H1 (cell line): ENCODE measurements around the gene EOGT. TPM values are rescaled to one million over a fixed set of nuclear protein-coding genes. Genes with fewer than 3 reads are reported as not detected.

ENCODE experiments used
- CTCF ChIA-PET: fragments of 300-600 bp; sonication (Branson Sonifier 250); formaldehyde crosslinking; loops from one replicate; lab custom pipeline; 2021; ENCODE audit not compliant: partially characterized antibody; lab: Charles Lee
- POLR2A ChIA-PET: fragments of 300-600 bp; sonication (Branson Sonifier 250); formaldehyde crosslinking; loops from one replicate; lab custom pipeline; 2021; ENCODE audit warnings: inconsistent platforms; ENCODE audit not compliant: partially characterized antibody; lab: Charles Lee
- DNase-seq, 2 experiments: peaks; one replicate each; pipeline versions ENCODE4 v3.0.0 to v3.0.0-alpha.2; 2010 to 2022; ENCODE audit warnings: low spot score in 2 of 2, low read depth in 1 of 2, mixed read lengths in 1 of 2
- FAIRE-seq: peaks from 2 replicates; lab custom pipeline; 2011; peaks lifted over from hg19 to GRCh38; lab: Jason Lieb, UNC
- H2AFZ ChIP-seq: 2 replicates; pipeline ENCODE4 v1.8.1; 2012; ENCODE audit warnings: low read length, inconsistent platforms
- H2AK5ac ChIP-seq: 2 replicates; pipeline ENCODE4 v1.6.1; 2013; ENCODE audit warnings: low read depth, low read length
- H2BK120ac ChIP-seq: replicated peaks from 2 replicates; pipeline ENCODE3; 2013; ENCODE audit warnings: low read depth, low read length, inconsistent platforms
- H2BK12ac ChIP-seq: 2 replicates; pipeline ENCODE4 v1.6.1; 2013; ENCODE audit warnings: low read depth, low read length
- H2BK15ac ChIP-seq: 2 replicates; pipeline ENCODE4 v1.6.1; 2013; ENCODE audit warnings: low read length
- H2BK20ac ChIP-seq: 2 replicates; pipeline ENCODE4 v1.6.1; 2013; ENCODE audit warnings: low read length
- H2BK5ac ChIP-seq: 2 replicates; pipeline ENCODE4 v1.6.1; 2013; ENCODE audit warnings: low read depth, low read length
- H3K14ac ChIP-seq: 2 replicates; pipeline ENCODE4 v1.6.1; 2013; ENCODE audit warnings: inconsistent platforms; ENCODE audit not compliant: insufficient read length
- H3K18ac ChIP-seq: 2 replicates; pipeline ENCODE4 v1.6.1; 2013; ENCODE audit warnings: low read length; ENCODE audit errors: extremely low read depth
- H3K23ac ChIP-seq: 2 replicates; pipeline ENCODE4 v1.6.1; 2013; ENCODE audit warnings: inconsistent platforms; ENCODE audit not compliant: insufficient read length
- H3K23me2 ChIP-seq: 2 replicates; pipeline ENCODE4 v1.6.1; 2013; ENCODE audit warnings: low read depth, low read length
- H3K27ac ChIP-seq: 2 replicates; pipeline ENCODE4 v1.6.1; 2011; ENCODE audit warnings: low read depth, low read length, inconsistent platforms
- H3K27me3 ChIP-seq, 4 experiments: replicated peaks in 1 of 4; 1 replicate in 1 of 4; 2 replicates in 3 of 4; pipeline versions ENCODE4 v1.6.1 to v1.8.1; 2011 to 2013; ENCODE audit warnings: low read length in 3 of 4, mild to moderate bottlenecking in 3 of 4, inconsistent platforms in 2 of 4, mixed read lengths in 2 of 4, moderate library complexity in 1 of 4; ENCODE audit not compliant: control insufficient read depth in 3 of 4, insufficient read depth in 3 of 4; ENCODE audit errors: extremely low read depth in 1 of 4
- H3K36me3 ChIP-seq, 4 experiments: 2 replicates each; pipeline versions ENCODE4 v1.6.1 to v1.8.1; 2011 to 2013; ENCODE audit warnings: mild to moderate bottlenecking in 4 of 4, low read length in 3 of 4, moderate library complexity in 2 of 4, control low read depth in 1 of 4, inconsistent platforms in 1 of 4; ENCODE audit not compliant: insufficient read depth in 4 of 4, control insufficient read depth in 2 of 4
- H3K4ac ChIP-seq: replicated peaks from 2 replicates; pipeline ENCODE3; 2013; ENCODE audit warnings: low read length, low read depth, mixed read lengths, inconsistent platforms; ENCODE audit not compliant: insufficient read length
- H3K4me1 ChIP-seq, 4 experiments: replicated peaks in 1 of 4; 1 replicate in 1 of 4; 2 replicates in 3 of 4; pipeline versions ENCODE4 v1.6.1 to v1.8.1; 2011 to 2013; ENCODE audit warnings: low read length in 3 of 4, inconsistent platforms in 2 of 4, mixed read lengths in 1 of 4; ENCODE audit not compliant: insufficient read depth in 4 of 4, control insufficient read depth in 3 of 4
- H3K4me2 ChIP-seq, 2 experiments: 2 replicates each; pipeline versions ENCODE4 v1.6.1 to v1.8.1; 2011 to 2013; ENCODE audit warnings: low read depth in 2 of 2, low read length in 2 of 2, control low read depth in 1 of 2, inconsistent platforms in 1 of 2, mild to moderate bottlenecking in 1 of 2; ENCODE audit not compliant: insufficient read depth in 1 of 2
- H3K4me3 ChIP-seq, 4 experiments: fragments of 200-600, 300-600 bp in 1 of 4; sonication (generic), shearing (Covaris generic), sonication (Bioruptor Twin) in 1 of 4; 2 replicates each; pipeline versions ENCODE4 v1.5.1 to v1.8.1; 2011 to 2016; ENCODE audit warnings: low read length in 4 of 4, low read depth in 3 of 4, control low read depth in 2 of 4, inconsistent platforms in 2 of 4, mild to moderate bottlenecking in 2 of 4, mixed read lengths in 1 of 4, moderate library complexity in 1 of 4; ENCODE audit not compliant: insufficient read depth in 2 of 4; ENCODE audit errors: extremely low read depth in 1 of 4
- H3K56ac ChIP-seq: replicated peaks from 2 replicates; pipeline ENCODE3; 2013; ENCODE audit warnings: low read depth, mild to moderate bottlenecking, mixed read lengths, low read length, inconsistent platforms; ENCODE audit not compliant: insufficient read length
- H3K79me1 ChIP-seq: 2 replicates; pipeline ENCODE4 v1.6.1; 2013; ENCODE audit warnings: low read depth, low read length, control low read depth
- H3K79me2 ChIP-seq, 2 experiments: 2 replicates each; pipeline versions ENCODE4 v1.6.1 to v1.8.1; 2012 to 2013; ENCODE audit warnings: low read length in 2 of 2, mild to moderate bottlenecking in 2 of 2, inconsistent platforms in 1 of 2; ENCODE audit not compliant: insufficient read depth in 2 of 2, control insufficient read depth in 1 of 2
- H3K9ac ChIP-seq, 4 experiments: replicated peaks in 1 of 4; 1 replicate in 1 of 4; 2 replicates in 3 of 4; pipeline versions ENCODE4 v1.6.1 to v1.8.1; 2011 to 2013; ENCODE audit warnings: low read depth in 3 of 4, low read length in 3 of 4, control low read depth in 2 of 4, mild to moderate bottlenecking in 2 of 4, moderate library complexity in 2 of 4, inconsistent platforms in 1 of 4; ENCODE audit errors: extremely low read depth in 1 of 4
- H3K9me3 ChIP-seq, 2 experiments: 2 replicates each; pipeline versions ENCODE4 v1.6.1 to v1.8.1; 2012 to 2013; ENCODE audit warnings: mild to moderate bottlenecking in 2 of 2, moderate library complexity in 2 of 2, control low read depth in 1 of 2, inconsistent platforms in 1 of 2, low read depth in 1 of 2, low read length in 1 of 2, mixed read lengths in 1 of 2; ENCODE audit not compliant: insufficient read depth in 2 of 2
- H4K20me1 ChIP-seq, 2 experiments: replicated peaks in 1 of 2; 2 replicates each; pipeline versions ENCODE3 to v1.8.1; 2011 to 2013; ENCODE audit warnings: inconsistent platforms in 2 of 2, low read length in 2 of 2, mild to moderate bottlenecking in 1 of 2; ENCODE audit not compliant: insufficient read depth in 2 of 2, control insufficient read depth in 1 of 2
- H4K5ac ChIP-seq: 2 replicates; pipeline ENCODE4 v1.6.1; 2013; ENCODE audit warnings: low read length, low read depth, mixed read lengths, inconsistent platforms; ENCODE audit not compliant: insufficient read length
- H4K8ac ChIP-seq: 2 replicates; pipeline ENCODE4 v1.8.0; 2013; ENCODE audit warnings: mild to moderate bottlenecking, moderate library complexity, low read length, inconsistent platforms; ENCODE audit not compliant: insufficient read depth; ENCODE audit errors: extremely low read depth
- H4K91ac ChIP-seq: replicated peaks from 2 replicates; pipeline ENCODE3; 2013; ENCODE audit warnings: low read length, mixed read lengths, inconsistent platforms; ENCODE audit not compliant: insufficient read length
- CEBPB ChIP-seq: IDR thresholded peaks from 2 replicates; pipeline ENCODE4 v1.6.1; 2012; ENCODE audit warnings: low read depth, low read length
- HDAC2 ChIP-seq, 2 experiments: fragments of 300-600 bp in 1 of 2; sonication (generic) in 1 of 2; IDR thresholded peaks; 2 replicates each; pipeline ENCODE4 v1.6.1; 2011 to 2012; ENCODE audit warnings: low read depth in 2 of 2, low read length in 2 of 2, mild to moderate bottlenecking in 2 of 2, moderate library complexity in 2 of 2, borderline replicate concordance in 1 of 2, inconsistent platforms in 1 of 2
- NANOG ChIP-seq: IDR thresholded peaks from 2 replicates; pipeline ENCODE4 v1.6.1; 2011; ENCODE audit warnings: low read length, low read depth, mild to moderate bottlenecking, inconsistent platforms; ENCODE audit not compliant: insufficient read depth, poor library complexity, severe bottlenecking
- USF2 ChIP-seq: IDR thresholded peaks from 2 replicates; pipeline ENCODE4 v1.6.1; 2011; ENCODE audit warnings: low read length, improper control_type of control experiment
- WGBS, 2 experiments: shearing (Covaris generic) in 1 of 2; methylation state at CpG; one replicate each; pipeline versions ENCODE4 v1.1.6 to v1.1.7; 2013 to 2015; ENCODE audit warnings: low lambda C conversion rate in 2 of 2, mixed read lengths in 2 of 2, inconsistent platforms in 1 of 2, low coverage in 1 of 2, missing lambda C conversion rate in 1 of 2; ENCODE audit not compliant: insufficient replicate concordance in 2 of 2, insufficient coverage in 1 of 2, insufficient read length in 1 of 2; ENCODE audit errors: extremely low coverage in 1 of 2, missing lambda C conversion rate in 1 of 2; 5-methylcytosine and 5-hydroxymethylcytosine counted together
- polyA plus RNA-seq, 7 experiments: library from polyadenylated mRNA; depleted of rRNA in 3 of 7; stranded (reverse) in 5 of 7; unstranded in 2 of 7; fragments of >200 nt in 5 of 7; fragments of 200-250 nt in 2 of 7; gene quantifications; 1 replicate in 5 of 7; 2 replicates in 1 of 7; 4 replicates in 1 of 7; pipeline versions ENCODE4 v1.2.1 to v1.2.3, GENCODE V29; 2011 to 2013; ENCODE audit warnings: missing spikeins in 2 of 7, mixed read lengths in 2 of 7
- total RNA-seq: library from RNA; stranded (reverse); fragmentation: NEBNext Ultra II Directional; extraction: Animal tissue kit (Norgen Biotek cat#: 25700); gene quantifications from 2 replicates; pipeline ENCODE4 v1.2.1, GENCODE V29; 2021

EOGT gene
- total and polyA plus RNA-seq, 2 of the 8 experiments (the other 6 are each of a cell fraction or from before 2014, with no cell fraction given), result 6.7 to 20.7 TPM

GRCh38 chr3:69020424-69020823 lies 6.9 kb upstream of the EOGT start:
- ChIA-PET POLR2A (interaction anchor here (1.6 kb wide), 1 partner anchor 10 kb away, joined by 3 read pairs; no protein-coding TSS in a partner anchor), CTCF (interaction anchor here (1.0 kb wide), 1 partner anchor 88 kb away, joined by 3 read pairs; the partner anchor contains the start of gene TAFA4)
- Histone ChIP-seq H3K23me2 (no peaks in the 10 kb centered on the region; the same call in 1 of the 2 replicates), H4K91ac (no peak overlapping the region), H3K27me3 (no peaks in the 10 kb centered on the region), H2AK5ac (no peak overlapping the region), H2AFZ (no peak overlapping the region), H3K4me2 (no peak overlapping the region), H3K56ac (no peak overlapping the region), H3K4me1 (peaks cover 0 to 2% (median 0%) of the 10 kb centered on the region in 4 experiments; a peak in 1 of 7 replicates), H3K18ac (no peak overlapping the region), H4K5ac (no peak overlapping the region), H2BK120ac (no peak overlapping the region), H3K9ac (no peak overlapping the region), H3K9me3 (no peaks in the 10 kb centered on the region), H2BK12ac (no peak overlapping the region), H2BK5ac (no peak overlapping the region), H3K27ac (no peak overlapping the region), H3K79me2 (no peaks in the 10 kb centered on the region), H3K23ac (no peak overlapping the region), H3K4ac (no peak overlapping the region), H2BK15ac (no peak overlapping the region), H3K14ac (no peak overlapping the region), H3K36me3 (peaks cover 3 to 23% (median 4%) of the 10 kb centered on the region in 4 experiments; a peak in 7 of 8 replicates), H4K8ac (no peak overlapping the region), H4K20me1 (no peaks in the 10 kb centered on the region), H3K79me1 (no peaks in the 10 kb centered on the region), H3K4me3 (no peak overlapping the region), H2BK20ac (no peak overlapping the region)
- TF ChIP-seq USF2 (no peak), CEBPB (no peak), NANOG (no peak), HDAC2 (IDR thresholded peaks at IDR 0.05; ENCODE audit: borderline replicate concordance in 1 of 2, low read depth in 2 of 2, low read length in 2 of 2) (no peak)
- DNase-seq, result no peak
- no peak for FAIRE-seq
- WGBS, 2 experiments, result 66 to 100% methylated on average over 1 to 2 of the region's 2 CpGs
